Measurements from ENCODE around the gene CIB1.
A peak's percentile ranks its signal among the peaks of the same experiment; 100 is the strongest.

CIB1 gene

GRCh38 chr15:90240856-90241255 is 7.1 kb upstream of the CIB1 start:
- no peak for DNase-seq (ENCODE audit: low spot score)

- DNase-seq (ENCODE audit: low spot score) = no peak
These were observed 5.6 kb upstream of the CIB1 start for GRCh38 chr15:90239371-90239770.

GRCh38 chr15:90234096-90234988 is 601 bp upstream of the CIB1 start, which contains the start of gene GDPGP1:
GDPGP1 (plus strand) TSS chr15:90234209; CDS start chr15:90240909, 6,700 bp downstream.
- DNase-seq (ENCODE audit: low spot score) = no peak

GRCh38 chr15:90232941-90233386 is 777 bp downstream of the CIB1 start:
- no peak for DNase-seq (ENCODE audit: low spot score)

DNA sequence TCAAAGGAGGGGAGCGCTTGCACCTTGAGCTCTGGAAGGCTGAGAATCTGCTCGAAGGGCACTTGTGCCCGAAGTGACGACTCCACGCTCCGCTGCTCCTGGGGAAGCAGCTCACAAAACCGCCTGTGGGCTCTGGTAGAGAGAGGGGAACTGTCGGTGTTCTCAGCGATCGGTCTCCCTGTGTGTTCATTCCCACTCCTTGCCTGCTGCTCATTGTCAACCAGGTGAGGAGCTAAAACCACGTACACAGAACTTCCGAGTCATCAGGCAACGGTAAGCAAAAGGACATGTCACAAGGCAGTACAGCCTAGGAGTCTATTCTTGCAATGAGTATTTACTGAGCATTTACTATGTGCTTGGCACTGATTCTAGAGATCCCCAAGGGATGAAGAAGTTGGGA is 1.5 kb downstream of the CIB1 start:
- DNase-seq (ENCODE audit: low spot score) = no peak

DNA sequence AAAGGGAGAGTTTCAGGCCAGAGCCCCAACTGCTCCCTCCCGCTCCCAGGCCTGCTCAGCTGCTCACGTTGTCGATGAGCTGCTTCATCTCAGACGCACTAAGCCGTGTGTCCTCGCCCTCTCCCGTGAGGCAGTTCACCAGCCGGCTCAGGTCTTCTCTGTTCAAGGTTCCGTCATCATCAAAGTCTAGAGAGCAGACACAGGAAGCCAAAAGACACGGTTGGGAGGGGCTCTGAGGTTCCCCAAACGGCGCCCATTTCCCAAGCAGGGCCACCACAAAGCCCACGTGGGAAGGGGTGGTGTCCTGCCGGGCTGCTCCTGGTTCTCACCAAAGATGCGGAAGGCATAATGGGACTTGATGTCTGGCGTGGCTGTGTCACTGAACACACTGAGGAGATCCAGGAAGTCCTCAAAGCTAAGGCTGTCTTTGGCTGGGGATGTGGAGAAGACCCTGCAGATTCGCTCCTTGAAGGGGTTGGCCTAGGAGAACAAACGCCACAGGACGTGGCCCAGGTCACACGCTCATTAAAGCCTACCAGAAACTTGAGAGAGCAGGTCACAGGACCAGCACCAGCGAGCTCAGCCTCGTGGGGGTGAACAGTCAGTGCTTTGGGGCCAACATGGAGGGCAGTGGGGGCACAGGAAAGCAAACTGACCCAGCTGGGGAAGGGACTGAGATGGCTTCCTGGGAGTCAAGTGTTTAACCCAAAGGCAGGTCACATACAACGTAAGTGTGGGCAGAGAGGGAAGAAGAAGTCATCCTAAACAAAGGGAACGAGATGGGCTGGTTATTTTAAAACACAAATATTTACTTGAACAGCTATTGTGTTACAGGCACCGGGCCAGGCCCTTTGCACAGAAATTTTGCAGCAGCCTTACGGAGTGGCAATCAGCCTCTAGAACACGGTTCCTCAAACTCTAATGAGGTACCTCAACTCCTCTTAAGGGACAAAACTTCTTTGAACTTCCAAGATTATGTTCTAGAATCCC is 2.4 kb downstream of the CIB1 start:
- DNase-seq (ENCODE audit: low spot score) = peak; percentile 83

GRCh38 chr15:90230610-90231009 is 3.1 kb downstream of the CIB1 start:
- DNase-seq (ENCODE audit: low spot score) = no peak

DNA sequence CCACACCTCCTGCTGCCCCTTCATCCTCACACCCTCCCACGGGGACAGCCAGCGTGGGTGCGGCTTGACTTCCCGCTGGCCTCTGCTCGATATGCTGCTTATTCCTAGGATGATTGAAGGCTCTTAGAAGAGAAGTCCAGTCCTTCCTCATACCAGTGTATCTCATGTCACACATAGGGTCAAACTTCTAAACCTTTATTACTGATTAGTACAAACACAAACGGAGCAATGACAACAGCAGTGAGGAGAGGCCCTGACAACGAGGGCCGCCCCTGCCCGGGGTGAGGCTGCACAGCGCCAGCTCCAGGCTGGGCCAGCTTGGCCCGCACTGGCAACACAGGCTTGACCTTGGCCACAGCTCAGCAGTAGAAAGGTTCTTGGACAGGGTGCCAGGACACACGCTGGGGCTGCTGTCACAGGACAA is 3.7 kb downstream of the CIB1 start:
- no peak for DNase-seq (ENCODE audit: low spot score)

GRCh38 chr15:90228960-90229359 is 4.8 kb downstream of the CIB1 start:
- no peak for DNase-seq (ENCODE audit: low spot score)

GRCh38 chr15:90227816-90228772 is 5.6 kb downstream of the CIB1 start:
- DNase-seq (ENCODE audit: low spot score) = no peak

GRCh38 chr15:90227336-90227735 is 6.4 kb downstream of the CIB1 start:
- no peak for DNase-seq (ENCODE audit: low spot score)

- DNase-seq (ENCODE audit: low spot score) = no peak
These were observed 8.1 kb downstream of the CIB1 start for GRCh38 chr15:90225504-90226234.

DNA sequence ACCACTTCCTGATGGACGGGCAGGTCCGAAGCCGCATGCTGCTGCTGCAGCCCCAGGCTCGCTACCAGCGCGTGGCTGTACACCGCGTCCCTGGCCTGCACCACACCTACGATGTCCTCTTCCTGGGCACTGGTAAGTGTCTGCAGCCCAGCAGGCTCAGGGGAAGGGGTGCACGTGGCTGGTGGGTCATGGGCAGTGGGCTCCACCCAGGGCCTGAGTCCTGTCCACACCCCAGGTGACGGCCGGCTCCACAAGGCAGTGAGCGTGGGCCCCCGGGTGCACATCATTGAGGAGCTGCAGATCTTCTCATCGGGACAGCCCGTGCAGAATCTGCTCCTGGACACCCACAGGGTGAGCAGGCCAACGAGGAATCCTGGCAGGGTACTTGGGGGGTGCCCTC is 8.7 kb downstream of the CIB1 start:
- no peak for DNase-seq (ENCODE audit: low spot score)

DNA sequence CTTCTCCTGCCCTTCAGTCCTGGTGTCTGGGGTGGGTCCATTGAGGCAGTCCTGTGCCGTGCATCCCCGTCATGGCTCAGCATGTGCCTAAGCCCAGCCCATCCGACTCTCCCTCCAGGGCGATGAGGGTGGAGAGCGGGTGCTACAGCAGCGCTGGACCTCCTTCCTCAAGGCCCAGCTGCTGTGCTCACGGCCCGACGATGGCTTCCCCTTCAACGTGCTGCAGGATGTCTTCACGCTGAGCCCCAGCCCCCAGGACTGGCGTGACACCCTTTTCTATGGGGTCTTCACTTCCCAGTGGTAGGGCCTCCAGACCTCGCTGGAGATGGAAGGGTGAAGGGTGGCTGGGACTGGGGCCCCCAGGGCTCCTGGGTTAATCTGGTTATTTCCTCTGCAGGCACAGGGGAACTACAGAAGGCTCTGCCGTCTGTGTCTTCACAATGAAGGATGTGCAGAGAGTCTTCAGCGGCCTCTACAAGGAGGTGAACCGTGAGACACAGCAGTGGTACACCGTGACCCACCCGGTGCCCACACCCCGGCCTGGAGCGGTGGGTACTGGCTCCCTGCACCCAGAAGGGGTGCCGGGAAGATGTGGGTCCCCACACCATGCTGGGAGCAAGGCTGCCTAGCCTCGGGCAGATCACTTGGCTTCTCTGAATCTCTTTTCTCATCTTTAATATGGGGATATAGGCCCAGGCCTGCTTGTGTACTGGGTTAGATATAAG is 10.1 kb downstream of the CIB1 start:
- no peak for DNase-seq (ENCODE audit: low spot score)

- no peak for DNase-seq (ENCODE audit: low spot score)
These were observed 11.2 kb downstream of the CIB1 start for GRCh38 chr15:90222547-90222946.

DNA sequence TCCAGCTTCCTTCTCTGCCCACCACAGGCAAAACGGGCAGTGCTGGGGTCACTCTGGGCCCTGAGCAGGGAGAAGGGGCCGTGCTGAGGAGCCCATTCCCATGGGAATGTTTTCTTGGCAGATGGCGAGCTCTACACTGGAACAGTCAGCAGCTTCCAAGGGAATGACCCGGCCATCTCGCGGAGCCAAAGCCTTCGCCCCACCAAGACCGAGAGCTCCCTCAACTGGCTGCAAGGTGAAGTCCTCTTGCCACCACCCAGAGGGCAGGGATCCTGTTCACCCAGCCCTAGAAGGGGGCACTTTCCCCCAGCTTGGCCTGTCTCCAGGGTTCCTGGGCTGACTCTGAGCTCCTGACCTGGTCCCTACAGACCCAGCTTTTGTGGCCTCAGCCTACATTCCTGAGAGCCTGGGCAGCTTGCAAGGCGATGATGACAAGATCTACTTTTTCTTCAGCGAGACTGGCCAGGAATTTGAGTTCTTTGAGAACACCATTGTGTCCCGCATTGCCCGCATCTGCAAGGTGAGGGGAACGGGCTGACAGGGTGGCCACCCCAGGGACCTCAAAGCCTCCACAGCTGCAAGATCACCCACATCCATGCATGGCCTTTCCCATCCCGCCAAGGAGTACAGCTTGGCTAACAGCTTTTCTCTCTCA is 12.4 kb downstream of the CIB1 start:
- no peak for DNase-seq (ENCODE audit: low spot score)

GRCh38 chr15:90219421-90220141 is 14.2 kb downstream of the CIB1 start:
- peak; percentile 40 for DNase-seq (ENCODE audit: low spot score)

GRCh38 chr15:90217671-90218394 is 15.9 kb downstream of the CIB1 start:
- DNase-seq (ENCODE audit: low spot score) = no peak

Data from CD4-positive, alpha-beta T cell treated with Interleukin-6 at 100 ng/mL for 8 hours (primary cell).